ENCODE results near the gene AFAP1.

AFAP1 gene

GRCh38 chr4:7812921-7813320 lies 126.7 kb downstream of the AFAP1 start:
- FAIRE-seq, result no peak
- no peak for DNase-seq (ENCODE audit: extremely low spot score, insufficient read length, low read depth)

DNA sequence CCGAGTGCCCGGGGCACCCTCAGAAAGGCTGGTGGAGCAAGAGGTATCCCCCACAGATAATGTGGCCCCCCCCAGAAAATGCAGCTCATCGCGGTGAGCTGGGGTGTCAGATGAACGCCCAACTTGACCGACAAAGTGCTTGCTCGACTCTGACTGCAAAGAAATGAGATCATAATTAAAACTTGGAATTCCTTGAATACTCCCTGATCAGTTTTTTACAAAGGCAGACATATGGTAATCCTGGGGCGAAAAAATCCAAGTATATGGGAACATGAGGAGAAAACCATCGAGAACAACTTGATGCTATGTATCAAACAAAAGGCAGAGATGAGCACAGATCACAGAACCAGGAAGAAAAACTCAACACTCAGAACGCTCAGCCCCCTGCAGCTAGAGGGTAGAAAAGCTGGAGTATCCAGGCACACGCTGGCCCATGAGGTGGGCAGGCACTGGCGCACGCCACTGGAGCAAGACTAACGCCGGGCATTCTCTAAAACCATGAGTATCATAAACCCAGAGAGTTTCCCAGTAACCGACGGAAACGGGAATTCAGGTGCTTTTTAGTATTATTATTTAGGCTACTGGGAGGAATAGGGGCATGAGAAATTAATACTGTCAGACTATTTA lies 127.3 kb downstream of the AFAP1 start:
- FAIRE-seq (no peak), DNase-seq (ENCODE audit: extremely low spot score, insufficient read length, low read depth) (no peak)

- DNase-seq (ENCODE audit: extremely low spot score, insufficient read length, low read depth), result no peak
- no peak for FAIRE-seq
These were observed 128.0 kb downstream of the AFAP1 start for GRCh38 chr4:7811536-7812191.

- no peak for FAIRE-seq
These were observed 128.7 kb downstream of the AFAP1 start for GRCh38 chr4:7810783-7811535.

GRCh38 chr4:7808752-7809151 lies 130.9 kb downstream of the AFAP1 start:
- no peak for DNase-seq (ENCODE audit: extremely low spot score, insufficient read length, low read depth)
- no peak for FAIRE-seq

More at GRCh38 chr4:7810783-7811535, 128.7 kb downstream of the AFAP1 start:
- DNase-seq (ENCODE audit: extremely low spot score, insufficient read length, low read depth), result no peak

- DNase-seq (ENCODE audit: extremely low spot score, insufficient read length, low read depth), result no peak
- FAIRE-seq, result no peak
These were observed 131.5 kb downstream of the AFAP1 start for GRCh38 chr4:7808181-7808580.

- DNase-seq (ENCODE audit: extremely low spot score, insufficient read length, low read depth) (no peak), FAIRE-seq (no peak)
These were observed 132.2 kb downstream of the AFAP1 start for GRCh38 chr4:7807351-7807921.

DNA sequence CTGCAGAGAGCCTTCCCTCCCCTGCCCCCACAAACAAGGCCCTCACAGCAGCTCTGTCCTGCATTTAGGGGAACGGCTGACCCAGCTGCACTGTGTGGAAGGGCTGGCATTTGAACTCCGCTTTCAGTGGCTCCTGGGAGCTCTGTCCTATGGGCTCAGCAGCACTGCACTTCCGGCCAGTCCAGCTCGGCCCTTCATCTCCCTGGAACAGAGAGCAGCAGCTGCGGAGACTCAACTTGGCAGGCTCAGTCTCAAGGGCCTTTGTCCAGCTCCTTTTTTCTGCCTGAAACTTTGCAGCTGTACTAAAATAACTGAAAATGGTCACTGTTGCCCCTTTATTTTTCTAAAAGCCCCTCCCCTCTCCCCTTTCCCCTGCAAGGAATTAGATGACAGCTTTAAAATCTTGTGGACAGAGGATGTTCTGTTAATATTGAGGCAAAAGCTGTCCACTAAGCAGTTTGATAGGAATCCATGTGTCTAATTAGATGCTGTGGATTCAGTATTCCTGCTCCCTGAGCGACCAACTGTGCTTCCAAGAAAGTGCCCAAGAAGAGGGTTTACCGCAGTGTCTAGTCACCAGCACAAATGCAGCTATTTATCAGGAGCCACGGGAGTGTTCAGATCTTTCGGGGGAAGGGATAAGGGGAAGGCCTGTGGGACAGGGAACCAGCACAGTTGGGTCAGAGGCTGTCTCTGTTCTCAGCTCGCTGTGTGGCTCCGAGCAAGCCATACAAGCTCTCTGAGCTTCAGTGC lies 133.1 kb downstream of the AFAP1 start:
- DNase-seq (ENCODE audit: extremely low spot score, insufficient read length, low read depth) (no peak), FAIRE-seq (no peak)

- DNase-seq (ENCODE audit: extremely low spot score, insufficient read length, low read depth), result no peak
- no peak for FAIRE-seq
These were observed 133.9 kb downstream of the AFAP1 start for GRCh38 chr4:7805533-7806337.

- DNase-seq (ENCODE audit: extremely low spot score, insufficient read length, low read depth) (no peak), FAIRE-seq (no peak)
These were observed 134.8 kb downstream of the AFAP1 start for GRCh38 chr4:7804756-7805385.

GRCh38 chr4:7803992-7804755 lies 135.5 kb downstream of the AFAP1 start:
- DNase-seq (ENCODE audit: extremely low spot score, insufficient read length, low read depth) (peak; percentile 62), FAIRE-seq (peak; percentile 87)

GRCh38 chr4:7803371-7803770 lies 136.3 kb downstream of the AFAP1 start:
- no peak for DNase-seq (ENCODE audit: extremely low spot score, insufficient read length, low read depth)
- FAIRE-seq, result no peak

DNA sequence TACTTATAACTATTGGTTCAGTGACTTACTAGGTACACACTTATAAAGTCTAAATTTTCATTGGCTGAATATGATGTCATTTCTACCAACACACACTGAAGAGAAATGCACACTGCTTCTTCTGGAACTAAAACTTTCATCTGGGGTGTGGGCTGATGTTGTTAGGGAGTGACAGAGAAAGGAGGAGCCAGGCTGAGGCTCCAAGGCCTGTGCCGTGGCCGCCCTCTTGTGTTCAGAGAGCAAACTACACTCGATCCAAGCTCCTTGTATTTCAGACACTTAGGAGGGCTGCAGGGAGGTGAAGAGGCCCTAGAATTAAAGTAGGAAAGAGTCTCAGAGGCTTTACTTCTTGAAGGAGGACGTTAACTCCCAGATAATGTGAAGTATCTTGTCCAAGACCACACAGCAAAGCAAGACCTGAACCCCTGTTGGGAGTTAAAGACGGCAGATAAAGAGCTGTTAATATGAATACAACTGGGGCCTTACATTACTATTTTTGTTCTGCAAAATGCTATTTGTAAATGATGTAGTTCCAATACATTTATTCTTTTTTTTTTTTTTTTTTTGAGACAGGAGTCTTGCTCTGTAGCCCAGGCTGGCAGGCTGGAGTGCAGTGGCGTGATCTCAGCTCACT lies 137.5 kb downstream of the AFAP1 start:
- FAIRE-seq, result peak; percentile 77
- DNase-seq (ENCODE audit: extremely low spot score, insufficient read length, low read depth), result peak; percentile 64

GRCh38 chr4:7801641-7802040 lies 138.0 kb downstream of the AFAP1 start:
- DNase-seq (ENCODE audit: extremely low spot score, insufficient read length, low read depth) (no peak), FAIRE-seq (no peak)

DNA sequence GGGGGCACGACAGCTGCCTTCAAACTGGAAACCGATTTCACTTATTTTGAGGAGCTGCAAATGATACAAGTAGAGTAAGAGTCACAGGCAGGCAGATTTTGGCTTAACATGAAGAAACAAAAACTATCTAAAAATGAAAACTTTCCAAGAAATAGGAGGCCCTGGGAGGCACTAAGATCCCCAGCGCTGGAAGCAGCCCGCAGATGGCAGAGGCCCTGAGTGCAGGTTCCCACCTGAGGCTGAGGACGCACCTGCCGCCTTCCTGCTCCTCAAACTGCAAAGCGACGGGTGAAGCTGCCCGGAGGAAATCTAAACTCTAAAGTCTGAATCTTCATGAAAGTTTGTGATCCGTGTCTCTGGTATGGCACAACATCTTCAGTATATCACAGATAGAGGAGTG lies 138.7 kb downstream of the AFAP1 start:
- DNase-seq (ENCODE audit: extremely low spot score, insufficient read length, low read depth), result no peak
- FAIRE-seq, result no peak

- no peak for FAIRE-seq
- no peak for DNase-seq (ENCODE audit: extremely low spot score, insufficient read length, low read depth)
These were observed 139.3 kb downstream of the AFAP1 start for GRCh38 chr4:7800410-7800809.

DNA sequence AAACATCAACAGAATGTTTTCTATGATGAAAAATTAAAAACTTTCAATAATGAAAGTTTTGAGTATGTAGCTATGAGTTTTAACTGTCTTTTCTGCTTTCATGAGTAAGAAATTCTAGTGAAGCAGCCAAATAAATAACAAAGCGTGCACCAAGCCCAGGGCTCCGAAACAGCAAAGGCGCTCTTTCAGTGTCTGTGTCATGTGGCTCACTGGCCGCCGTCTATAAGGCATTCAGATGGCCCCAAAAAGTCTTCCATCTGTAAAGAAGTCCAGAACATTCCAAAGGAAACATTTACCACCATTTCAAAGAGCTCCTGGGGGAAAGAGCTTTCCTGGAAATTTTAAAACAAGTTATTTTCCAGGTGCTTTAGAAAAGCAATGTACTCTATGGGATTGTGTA lies 139.9 kb downstream of the AFAP1 start:
- FAIRE-seq (no peak), DNase-seq (ENCODE audit: extremely low spot score, insufficient read length, low read depth) (no peak)

DNA sequence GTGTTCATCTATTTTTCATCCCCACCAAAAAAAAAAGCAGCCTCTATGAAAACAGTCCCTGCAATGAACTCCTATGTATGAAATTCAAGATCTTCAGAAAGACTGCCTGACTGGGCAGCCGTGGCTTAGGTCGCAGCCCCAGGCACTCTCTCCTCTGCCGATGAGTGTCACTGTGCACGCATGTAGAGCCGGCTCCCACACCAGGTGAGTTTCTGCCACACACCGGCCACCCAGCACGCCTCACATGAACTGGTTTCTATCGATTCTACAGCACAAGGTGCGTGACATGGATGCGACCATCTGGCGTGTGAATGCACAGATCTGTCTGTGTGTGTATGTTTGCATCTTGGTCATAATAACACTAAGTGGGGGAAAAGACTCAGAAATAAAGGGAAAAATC lies 140.4 kb downstream of the AFAP1 start:
- DNase-seq (ENCODE audit: extremely low spot score, insufficient read length, low read depth) (no peak), FAIRE-seq (no peak)
